GM13976 (cell line): ENCODE measurements around the gene TEKT5.

ENCODE experiments used
- DNase-seq: peaks from one replicate; pipeline ENCODE4 v3.0.0; 2012; ENCODE audit warnings: low spot score
- in situ Hi-C: fragments of 300-500 bp; cut with MboI; formaldehyde crosslinking; loops from one replicate; pipeline ENCODE4 v1.12.0; 2022; ENCODE audit warnings: low sequenced_read_pairs, mixed read lengths, inconsistent platforms; ENCODE audit not compliant: unreplicated experiment
- TF ChIP-seq, protein P1 (sequence below): IDR thresholded peaks from 2 replicates; pipeline ENCODE4 v1.5.1; 2012; ENCODE audit warnings: borderline replicate concordance, mild to moderate bottlenecking; ENCODE audit not compliant: insufficient read depth; ENCODE audit errors: extremely low read depth, missing control alignments, control extremely low read depth

The TEKT5 gene

DNA sequence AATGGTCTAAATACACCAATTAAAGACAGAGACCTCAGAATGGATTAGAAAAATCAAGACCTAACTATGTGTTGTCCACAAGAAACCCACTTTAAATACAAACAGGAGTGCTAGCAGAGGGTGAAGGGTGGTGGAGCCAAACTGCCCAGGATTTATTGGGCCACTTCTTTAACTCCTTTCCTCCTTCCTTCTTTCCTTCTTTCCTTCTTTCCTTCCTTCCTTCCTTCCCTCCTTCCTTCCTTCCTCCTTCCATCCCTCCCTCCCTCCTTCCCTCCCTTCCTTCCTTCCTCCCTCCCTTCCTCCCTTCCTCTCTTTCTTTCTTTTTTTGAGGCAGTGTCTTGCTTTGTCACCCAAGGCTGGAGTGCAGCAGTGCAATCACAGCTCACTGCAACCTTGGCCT, 80.0 kb downstream of the TEKT5 start:
- TF ChIP-seq, protein P1, sequence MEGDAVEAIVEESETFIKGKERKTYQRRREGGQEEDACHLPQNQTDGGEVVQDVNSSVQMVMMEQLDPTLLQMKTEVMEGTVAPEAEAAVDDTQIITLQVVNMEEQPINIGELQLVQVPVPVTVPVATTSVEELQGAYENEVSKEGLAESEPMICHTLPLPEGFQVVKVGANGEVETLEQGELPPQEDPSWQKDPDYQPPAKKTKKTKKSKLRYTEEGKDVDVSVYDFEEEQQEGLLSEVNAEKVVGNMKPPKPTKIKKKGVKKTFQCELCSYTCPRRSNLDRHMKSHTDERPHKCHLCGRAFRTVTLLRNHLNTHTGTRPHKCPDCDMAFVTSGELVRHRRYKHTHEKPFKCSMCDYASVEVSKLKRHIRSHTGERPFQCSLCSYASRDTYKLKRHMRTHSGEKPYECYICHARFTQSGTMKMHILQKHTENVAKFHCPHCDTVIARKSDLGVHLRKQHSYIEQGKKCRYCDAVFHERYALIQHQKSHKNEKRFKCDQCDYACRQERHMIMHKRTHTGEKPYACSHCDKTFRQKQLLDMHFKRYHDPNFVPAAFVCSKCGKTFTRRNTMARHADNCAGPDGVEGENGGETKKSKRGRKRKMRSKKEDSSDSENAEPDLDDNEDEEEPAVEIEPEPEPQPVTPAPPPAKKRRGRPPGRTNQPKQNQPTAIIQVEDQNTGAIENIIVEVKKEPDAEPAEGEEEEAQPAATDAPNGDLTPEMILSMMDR, result no peak
- in situ Hi-C loops, result no loop called here
- DNase-seq, result no peak

GRCh38 chr16:10613785-10614485, 80.8 kb downstream of the TEKT5 start:
- TF ChIP-seq, protein P1, result no peak
- DNase-seq, result no peak
- in situ Hi-C loops, result no loop called here

DNA sequence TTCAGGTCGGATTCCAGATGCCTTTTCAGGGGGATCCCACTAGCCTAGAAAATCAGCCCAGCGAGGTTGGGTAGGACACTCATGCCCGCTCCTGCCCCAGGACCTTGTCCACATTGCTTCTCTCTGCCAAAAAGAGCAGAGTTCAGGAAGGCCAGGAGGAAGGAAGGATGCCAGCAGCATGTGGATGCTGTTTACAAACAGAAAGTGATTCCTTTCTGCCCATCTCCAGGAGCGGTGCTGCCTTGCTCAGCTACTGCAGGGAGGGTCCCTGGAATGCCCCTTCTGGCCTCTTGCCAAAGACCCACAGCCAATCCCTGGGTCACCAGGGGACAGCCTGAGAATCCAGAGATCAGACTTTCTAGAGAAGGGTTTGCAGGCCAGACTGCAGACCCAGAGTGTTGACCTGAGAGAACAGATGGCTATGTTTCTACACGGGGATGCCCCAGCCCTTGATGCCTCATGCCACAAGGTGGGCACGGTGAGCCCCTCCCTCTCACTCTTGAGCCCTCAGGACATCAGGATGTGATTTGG, 82.0 kb downstream of the TEKT5 start:
- no peak for DNase-seq
- TF ChIP-seq, protein P1, result no peak
- in situ Hi-C loops, result no loop called here

GRCh38 chr16:10611825-10612342, 82.8 kb downstream of the TEKT5 start:
- no peak for DNase-seq
- TF ChIP-seq, protein P1, result no peak
- in situ Hi-C loops, result no loop called here

GRCh38 chr16:10610499-10611184, 84.1 kb downstream of the TEKT5 start:
- in situ Hi-C loops, result no loop called here
- DNase-seq, result no peak
- TF ChIP-seq, protein P1, result no peak

DNA sequence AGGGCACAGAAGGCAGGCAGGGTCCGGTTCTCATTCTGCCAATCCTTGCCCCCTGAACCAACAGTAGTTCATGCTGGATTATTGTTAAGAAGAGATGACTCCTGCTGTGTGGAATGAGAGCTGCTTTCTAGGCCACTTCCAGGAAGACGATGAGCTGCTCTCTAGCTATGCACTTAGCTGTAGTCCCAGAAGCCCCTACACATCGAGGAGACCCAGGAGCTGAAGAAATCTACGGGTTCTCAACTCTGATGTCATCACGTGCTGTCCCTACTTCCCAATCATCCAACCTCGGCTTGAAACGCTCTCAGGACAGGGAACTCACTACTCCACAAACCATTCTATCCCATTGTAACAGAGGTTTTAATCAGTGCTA, 85.3 kb downstream of the TEKT5 start:
- in situ Hi-C loops, result no loop called here
- TF ChIP-seq, protein P1, result no peak
- no peak for DNase-seq
